Stomach (tissue), 4 donors: ENCODE results near the gene ERMARD.
A peak's percentile ranks its signal among the peaks of the same experiment; 100 is the strongest.

Experiments
- EP300 ChIP-seq: sonication (generic); formaldehyde crosslinking; IDR thresholded peaks from one replicate; pipeline ENCODE4 v1.6.1; 2017; ENCODE audit warnings: antibody characterized with exemption
- POLR2A ChIP-seq, 4 donors: fragments of 450-650 bp; IDR thresholded peaks; one replicate each; pipeline ENCODE4 v1.6.1; 2016; ENCODE audit warnings: antibody characterized with exemption in 4 of 4, control low read depth in 2 of 4, mild to moderate bottlenecking in 1 of 4, moderate library complexity in 1 of 4
- POLR2AphosphoS5 ChIP-seq, 3 donors: sonication (generic); formaldehyde crosslinking; IDR thresholded peaks; one replicate each; pipeline ENCODE4 v1.6.1; 2016; ENCODE audit warnings: antibody characterized with exemption in 3 of 3
- TF ChIP-seq, protein P1 (sequence below), 7 experiments: fragments of 450-650 bp in 4 of 7; fragments of 200-600 bp in 3 of 7; sonication (generic) in 3 of 7; IDR thresholded peaks; one replicate each; pipeline ENCODE4 v1.5.1; 2016 to 2019; ENCODE audit warnings: antibody characterized with exemption in 7 of 7, control low read depth in 2 of 7, mild to moderate bottlenecking in 1 of 7

DNA sequence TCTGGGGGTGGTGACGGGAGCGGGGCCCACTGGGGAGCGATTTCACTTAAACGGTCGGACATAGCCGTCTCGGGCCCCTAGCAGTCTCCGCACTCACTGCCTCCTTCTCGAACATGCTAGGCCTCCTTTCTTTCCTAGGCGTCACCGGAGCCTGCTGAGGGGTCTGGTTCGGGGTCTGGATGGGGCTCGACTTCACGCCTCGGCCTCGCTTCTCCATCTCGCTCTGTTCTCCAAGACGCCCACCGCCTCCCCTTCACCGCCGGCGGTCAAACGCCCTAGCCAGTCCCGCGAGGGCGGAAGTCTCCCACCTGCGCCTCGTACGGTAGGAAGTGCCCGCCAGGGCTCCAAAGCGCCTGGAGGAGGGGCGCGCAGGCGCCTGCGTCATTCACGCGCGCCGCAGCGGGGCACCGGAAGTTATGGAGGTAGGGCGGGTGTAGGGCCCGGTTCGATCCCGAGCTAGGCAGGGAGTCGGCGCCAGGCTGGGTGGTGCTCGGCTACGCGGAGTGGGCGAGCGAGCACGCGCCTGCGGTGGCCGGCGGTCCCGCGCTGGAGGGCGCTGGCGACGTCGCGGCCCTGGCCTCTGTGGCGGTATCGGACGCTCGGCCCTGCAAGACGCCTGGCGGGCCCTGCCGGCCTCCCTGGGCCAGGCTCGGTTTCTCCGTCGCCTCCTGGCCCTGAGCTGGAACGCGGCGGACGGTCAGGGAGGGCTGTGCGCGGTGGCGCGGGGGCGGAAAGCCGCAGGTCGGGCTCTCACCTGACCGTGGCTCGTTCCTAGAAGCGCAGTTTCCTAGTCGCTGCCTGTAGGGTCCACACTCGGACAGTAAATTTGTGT is at the start of gene ERMARD, which contains the start of gene DYNLT2:
- TF ChIP-seq POLR2AphosphoS5 (IDR thresholded peaks at IDR 0.05) (peak; percentile 94 to 99 (median 96)), POLR2A (IDR thresholded peaks at IDR 0.05) (peak in 1 of 4 donors; percentile 79), EP300 (no peak)
- TF ChIP-seq, protein P1, sequence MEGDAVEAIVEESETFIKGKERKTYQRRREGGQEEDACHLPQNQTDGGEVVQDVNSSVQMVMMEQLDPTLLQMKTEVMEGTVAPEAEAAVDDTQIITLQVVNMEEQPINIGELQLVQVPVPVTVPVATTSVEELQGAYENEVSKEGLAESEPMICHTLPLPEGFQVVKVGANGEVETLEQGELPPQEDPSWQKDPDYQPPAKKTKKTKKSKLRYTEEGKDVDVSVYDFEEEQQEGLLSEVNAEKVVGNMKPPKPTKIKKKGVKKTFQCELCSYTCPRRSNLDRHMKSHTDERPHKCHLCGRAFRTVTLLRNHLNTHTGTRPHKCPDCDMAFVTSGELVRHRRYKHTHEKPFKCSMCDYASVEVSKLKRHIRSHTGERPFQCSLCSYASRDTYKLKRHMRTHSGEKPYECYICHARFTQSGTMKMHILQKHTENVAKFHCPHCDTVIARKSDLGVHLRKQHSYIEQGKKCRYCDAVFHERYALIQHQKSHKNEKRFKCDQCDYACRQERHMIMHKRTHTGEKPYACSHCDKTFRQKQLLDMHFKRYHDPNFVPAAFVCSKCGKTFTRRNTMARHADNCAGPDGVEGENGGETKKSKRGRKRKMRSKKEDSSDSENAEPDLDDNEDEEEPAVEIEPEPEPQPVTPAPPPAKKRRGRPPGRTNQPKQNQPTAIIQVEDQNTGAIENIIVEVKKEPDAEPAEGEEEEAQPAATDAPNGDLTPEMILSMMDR (IDR thresholded peaks at IDR 0.05), result peak in 5 of 7 experiments; percentile 2 to 43 (median 8)
